ENCODE data around the gene MYADM. TPM values are rescaled to one million over a fixed set of nuclear protein-coding genes. Genes with fewer than 3 reads are reported as not detected.

MYADM gene
- total and polyA plus RNA-seq, 2 of the 13 experiments (the other 11 are each of a cell fraction or from before 2014, with no cell fraction given) = 19.9 to 38.1 TPM

DNA sequence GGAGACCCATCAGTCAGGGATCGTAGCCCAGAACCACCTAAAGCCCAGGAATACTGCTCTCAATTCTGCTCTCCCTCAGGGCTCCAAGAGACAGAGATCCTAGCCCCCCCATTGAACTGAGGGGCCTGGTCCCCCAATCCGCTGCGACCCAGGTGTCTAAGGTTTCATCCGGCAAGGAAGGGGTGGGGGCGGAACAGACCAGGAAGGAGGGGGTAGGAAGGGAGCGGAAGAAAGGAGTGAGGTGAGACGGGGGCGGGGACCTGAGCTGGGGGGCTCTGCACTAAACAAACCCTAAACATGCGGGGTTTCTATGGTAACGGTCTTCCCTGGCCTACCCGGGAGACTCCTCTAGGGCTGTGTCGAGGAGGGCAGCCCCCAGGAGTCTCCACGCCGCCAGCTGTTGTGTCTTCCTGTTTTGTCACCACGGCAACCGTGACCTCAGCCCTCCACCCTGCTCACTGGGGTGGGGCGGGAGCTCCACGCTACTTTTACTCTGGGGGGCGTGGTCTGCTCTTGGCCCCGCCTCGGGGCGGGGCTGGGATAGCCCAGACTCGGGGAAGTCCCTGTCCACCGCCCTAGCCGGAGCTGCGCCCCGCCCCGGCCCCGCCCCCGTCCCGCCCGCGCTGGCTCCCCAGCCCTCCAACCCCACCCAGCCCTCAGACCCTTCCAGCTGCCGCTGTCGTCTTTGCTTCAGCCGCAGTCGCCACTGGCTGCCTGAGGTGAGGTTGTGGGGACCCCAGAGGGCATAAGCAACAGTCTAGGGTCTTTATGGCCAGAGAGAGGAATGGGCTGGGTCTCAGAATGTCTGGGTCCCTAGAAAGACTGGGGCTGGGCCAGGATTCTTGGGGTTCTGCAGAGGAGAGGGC, at the start of gene MYADM (continued):
- TF ChIP-seq, protein P1, sequence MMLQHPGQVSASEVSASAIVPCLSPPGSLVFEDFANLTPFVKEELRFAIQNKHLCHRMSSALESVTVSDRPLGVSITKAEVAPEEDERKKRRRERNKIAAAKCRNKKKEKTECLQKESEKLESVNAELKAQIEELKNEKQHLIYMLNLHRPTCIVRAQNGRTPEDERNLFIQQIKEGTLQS (CRISPR knock-in tag; IDR thresholded peaks at IDR 0.05) = no peak
- no peak for TF ChIP-seq HMGA1 (CRISPR knock-in tag; conservative IDR thresholded peaks at IDR 0.05)
- TF ChIP-seq ZNF274 (CRISPR knock-in tag; IDR thresholded peaks at IDR 0.05) = no peak
- no peak for TF ChIP-seq ZNF34 (CRISPR knock-in tag; IDR thresholded peaks at IDR 0.05; ENCODE audit: borderline replicate concordance)
- no peak; the same call in 1 of the 2 replicates for TF ChIP-seq SALL2 (CRISPR knock-in tag; IDR thresholded peaks at IDR 0.05)
- TF ChIP-seq KDM4B (CRISPR knock-in tag; IDR thresholded peaks at IDR 0.05) = no peak; the same call in 1 of the 2 replicates
- TF ChIP-seq MAFG (CRISPR knock-in tag; IDR thresholded peaks at IDR 0.05) = no peak
- no peak for TF ChIP-seq ZNF766 (CRISPR knock-in tag; IDR thresholded peaks at IDR 0.05; ENCODE audit: borderline replicate concordance)
- TF ChIP-seq, protein P2, sequence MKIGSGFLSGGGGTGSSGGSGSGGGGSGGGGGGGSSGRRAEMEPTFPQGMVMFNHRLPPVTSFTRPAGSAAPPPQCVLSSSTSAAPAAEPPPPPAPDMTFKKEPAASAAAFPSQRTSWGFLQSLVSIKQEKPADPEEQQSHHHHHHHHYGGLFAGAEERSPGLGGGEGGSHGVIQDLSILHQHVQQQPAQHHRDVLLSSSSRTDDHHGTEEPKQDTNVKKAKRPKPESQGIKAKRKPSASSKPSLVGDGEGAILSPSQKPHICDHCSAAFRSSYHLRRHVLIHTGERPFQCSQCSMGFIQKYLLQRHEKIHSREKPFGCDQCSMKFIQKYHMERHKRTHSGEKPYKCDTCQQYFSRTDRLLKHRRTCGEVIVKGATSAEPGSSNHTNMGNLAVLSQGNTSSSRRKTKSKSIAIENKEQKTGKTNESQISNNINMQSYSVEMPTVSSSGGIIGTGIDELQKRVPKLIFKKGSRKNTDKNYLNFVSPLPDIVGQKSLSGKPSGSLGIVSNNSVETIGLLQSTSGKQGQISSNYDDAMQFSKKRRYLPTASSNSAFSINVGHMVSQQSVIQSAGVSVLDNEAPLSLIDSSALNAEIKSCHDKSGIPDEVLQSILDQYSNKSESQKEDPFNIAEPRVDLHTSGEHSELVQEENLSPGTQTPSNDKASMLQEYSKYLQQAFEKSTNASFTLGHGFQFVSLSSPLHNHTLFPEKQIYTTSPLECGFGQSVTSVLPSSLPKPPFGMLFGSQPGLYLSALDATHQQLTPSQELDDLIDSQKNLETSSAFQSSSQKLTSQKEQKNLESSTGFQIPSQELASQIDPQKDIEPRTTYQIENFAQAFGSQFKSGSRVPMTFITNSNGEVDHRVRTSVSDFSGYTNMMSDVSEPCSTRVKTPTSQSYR (CRISPR knock-in tag; IDR thresholded peaks at IDR 0.05; ENCODE audit: borderline replicate concordance) = peak; percentile 76
- TF ChIP-seq, protein P3, sequence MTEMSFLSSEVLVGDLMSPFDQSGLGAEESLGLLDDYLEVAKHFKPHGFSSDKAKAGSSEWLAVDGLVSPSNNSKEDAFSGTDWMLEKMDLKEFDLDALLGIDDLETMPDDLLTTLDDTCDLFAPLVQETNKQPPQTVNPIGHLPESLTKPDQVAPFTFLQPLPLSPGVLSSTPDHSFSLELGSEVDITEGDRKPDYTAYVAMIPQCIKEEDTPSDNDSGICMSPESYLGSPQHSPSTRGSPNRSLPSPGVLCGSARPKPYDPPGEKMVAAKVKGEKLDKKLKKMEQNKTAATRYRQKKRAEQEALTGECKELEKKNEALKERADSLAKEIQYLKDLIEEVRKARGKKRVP (CRISPR knock-in tag; IDR thresholded peaks at IDR 0.05) = no peak
- TF ChIP-seq CREM (IDR thresholded peaks at IDR 0.05) = peak; percentile 68
- TF ChIP-seq CREM (CRISPR knock-in tag; IDR thresholded peaks at IDR 0.05) = no peak
- TF ChIP-seq TSC22D2 (CRISPR knock-in tag; IDR thresholded peaks at IDR 0.05; ENCODE audit: borderline replicate concordance) = no peak
- no peak for TF ChIP-seq SPEN (CRISPR knock-in tag; IDR thresholded peaks at IDR 0.05; ENCODE audit: low read depth)
- TF ChIP-seq NR2F1 (CRISPR knock-in tag; IDR thresholded peaks at IDR 0.05) = 0 out of 4 replicates have a peak, but pooled peaks of 1 of the 2 experiments have one; percentile 24
- TF ChIP-seq, protein P4, sequence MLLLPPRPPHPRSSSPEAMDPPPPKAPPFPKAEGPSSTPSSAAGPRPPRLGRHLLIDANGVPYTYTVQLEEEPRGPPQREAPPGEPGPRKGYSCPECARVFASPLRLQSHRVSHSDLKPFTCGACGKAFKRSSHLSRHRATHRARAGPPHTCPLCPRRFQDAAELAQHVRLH (CRISPR knock-in tag; IDR thresholded peaks at IDR 0.05; ENCODE audit: borderline replicate concordance, low read depth) = 0 out of 2 replicates have a peak, but pooled peaks have one; percentile 52
- TF ChIP-seq ZNF180 (CRISPR knock-in tag; IDR thresholded peaks at IDR 0.05; ENCODE audit: borderline replicate concordance, low read depth) = no peak
- TF ChIP-seq ZNF44 (CRISPR knock-in tag; IDR thresholded peaks at IDR 0.05) = no peak
- TF ChIP-seq ZNF781 (CRISPR knock-in tag; IDR thresholded peaks at IDR 0.05; ENCODE audit: borderline replicate concordance, not compliant biosample characterization) = no peak
- TF ChIP-seq, protein P5, sequence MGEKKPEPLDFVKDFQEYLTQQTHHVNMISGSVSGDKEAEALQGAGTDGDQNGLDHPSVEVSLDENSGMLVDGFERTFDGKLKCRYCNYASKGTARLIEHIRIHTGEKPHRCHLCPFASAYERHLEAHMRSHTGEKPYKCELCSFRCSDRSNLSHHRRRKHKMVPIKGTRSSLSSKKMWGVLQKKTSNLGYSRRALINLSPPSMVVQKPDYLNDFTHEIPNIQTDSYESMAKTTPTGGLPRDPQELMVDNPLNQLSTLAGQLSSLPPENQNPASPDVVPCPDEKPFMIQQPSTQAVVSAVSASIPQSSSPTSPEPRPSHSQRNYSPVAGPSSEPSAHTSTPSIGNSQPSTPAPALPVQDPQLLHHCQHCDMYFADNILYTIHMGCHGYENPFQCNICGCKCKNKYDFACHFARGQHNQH (CRISPR knock-in tag; IDR thresholded peaks at IDR 0.05) = peak; percentile 91
- TF ChIP-seq ZNF879 (CRISPR knock-in tag; IDR thresholded peaks at IDR 0.05) = no peak
- no peak for TF ChIP-seq ZBTB20 (CRISPR knock-in tag; IDR thresholded peaks at IDR 0.05; ENCODE audit: borderline replicate concordance, low read depth)

All from HepG2 (cell line).